ENCODE measurements around the gene NUDT14. TPM values are rescaled to one million over a fixed set of nuclear protein-coding genes. Genes with fewer than 3 reads are reported as not detected.
A peak's percentile ranks its signal among the peaks of the same experiment; 100 is the strongest.

NUDT14 gene
- total RNA-seq, 4 donors from 2014 or later: 6.6 to 47.7 (median 25.7) TPM

DNA sequence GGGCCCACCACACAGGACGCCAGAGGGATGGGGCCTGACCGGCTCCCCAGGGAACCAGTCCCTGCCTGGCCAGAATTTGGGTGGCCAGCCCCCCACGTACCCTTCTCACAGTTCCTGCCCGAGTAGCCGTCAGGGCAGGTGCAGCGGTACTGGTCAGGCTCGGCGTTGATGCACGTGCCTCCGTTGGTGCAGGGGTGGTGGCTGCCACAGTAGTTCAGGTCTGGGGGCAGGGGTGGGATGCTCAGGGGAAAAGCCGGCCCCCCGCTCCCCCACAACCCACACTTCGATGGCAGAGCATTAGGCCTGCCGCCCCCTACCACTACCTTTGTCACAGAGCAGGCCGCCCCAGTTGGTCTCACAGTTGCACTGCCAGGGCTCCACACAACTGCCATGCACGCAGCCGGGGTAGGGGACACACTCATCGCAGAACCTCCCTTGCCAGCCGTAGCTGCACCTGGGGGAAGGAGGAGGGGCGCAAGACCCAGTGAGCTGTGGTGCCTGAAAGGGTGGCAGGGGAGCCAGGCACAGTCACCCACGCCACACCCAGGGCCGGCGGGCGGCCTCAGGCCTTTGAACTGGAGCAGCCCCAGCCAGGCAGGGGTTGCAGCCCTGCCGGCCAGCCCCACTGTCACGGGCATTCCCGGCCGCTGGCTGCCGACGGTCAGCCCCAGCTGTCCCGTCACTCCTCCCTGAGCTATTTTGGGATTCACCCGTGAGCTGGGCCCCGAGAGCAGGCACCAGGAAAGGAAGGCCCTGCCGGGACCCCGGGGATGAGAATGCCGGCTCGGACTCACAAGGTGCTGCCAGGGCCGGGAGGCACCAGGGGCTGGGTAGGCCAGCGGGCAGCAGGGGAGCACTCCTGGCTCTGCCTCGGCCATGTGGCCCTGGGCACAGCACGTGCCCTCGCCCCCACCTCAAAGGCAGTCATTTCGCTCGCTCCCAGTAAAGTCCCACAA, 29.0 kb downstream of the NUDT14 start:
- Histone ChIP-seq H3K36me3 (peaks cover 0 to 10% (median 0%) of the 10 kb centered on the region in 3 donors), H3K4me1 (peaks cover 0 to 25% (median 0%) of the 10 kb centered on the region in 4 donors), H3K4me3 (no peak overlapping the region), H3K27ac (peak overlapping the region in 1 of 4 donors; percentile 9), H3K27me3 (no peaks in the 10 kb centered on the region), H3K9me3 (no peaks in the 10 kb centered on the region)
- TF ChIP-seq CTCF (IDR thresholded peaks at IDR 0.05): no peak
- TF ChIP-seq POLR2A (IDR thresholded peaks at IDR 0.05): no peak
- DNase-seq: no peak

DNA sequence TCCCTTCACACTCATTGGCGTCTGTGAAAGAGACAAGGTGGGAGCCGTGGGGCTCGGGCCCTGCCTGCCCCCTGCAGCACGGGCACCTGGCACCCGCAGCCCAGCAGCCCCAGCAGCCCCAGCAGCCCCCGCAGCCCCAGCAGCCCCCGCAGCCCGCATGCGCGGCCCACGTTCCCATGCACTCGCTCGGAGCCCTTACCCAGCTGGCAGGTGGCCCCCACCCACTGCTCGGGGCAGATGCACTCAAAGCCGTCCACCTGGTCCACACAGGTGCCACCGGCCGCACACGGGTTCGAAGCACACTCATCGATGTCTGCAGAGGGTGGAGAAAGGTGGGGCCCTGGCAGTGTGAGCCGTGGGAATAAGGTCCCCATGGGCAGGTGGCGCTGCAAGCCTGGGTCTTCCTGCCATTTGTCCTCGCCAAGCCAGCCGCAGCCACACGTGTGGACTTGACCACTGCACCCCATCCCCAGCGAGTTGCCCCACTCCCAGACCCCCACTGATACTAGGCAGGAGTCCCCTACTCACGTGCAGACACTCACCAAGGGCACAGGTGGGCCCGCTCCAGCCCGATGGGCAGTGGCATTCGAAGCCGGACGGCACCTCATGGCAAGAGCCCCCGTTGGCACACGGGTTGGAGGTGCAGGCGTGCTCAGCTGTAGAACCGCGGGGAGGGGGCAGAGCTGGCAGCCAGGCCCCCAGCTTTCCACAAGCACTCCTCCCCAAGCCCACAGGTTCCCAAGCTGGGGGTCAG, 29.9 kb downstream of the NUDT14 start:
- no peak overlapping the region for H3K27ac ChIP-seq
- H3K36me3 ChIP-seq: peaks cover 0 to 16% (median 0%) of the 10 kb centered on the region in 3 donors
- no peak overlapping the region for H3K4me3 ChIP-seq
- no peaks in the 10 kb centered on the region for H3K27me3 ChIP-seq
- DNase-seq: no peak
- no peaks in the 10 kb centered on the region for H3K9me3 ChIP-seq
- H3K4me1 ChIP-seq: peaks cover 0 to 23% (median 0%) of the 10 kb centered on the region in 4 donors
- TF ChIP-seq CTCF (IDR thresholded peaks at IDR 0.05): no peak
- TF ChIP-seq POLR2A (IDR thresholded peaks at IDR 0.05): no peak

GRCh38 chr14:105150368-105151083, 30.6 kb downstream of the NUDT14 start:
- no peaks in the 10 kb centered on the region for H3K9me3 ChIP-seq
- H3K27me3 ChIP-seq: no peaks in the 10 kb centered on the region
- no peak for TF ChIP-seq CTCF (IDR thresholded peaks at IDR 0.05)
- no peak for TF ChIP-seq POLR2A (IDR thresholded peaks at IDR 0.05)
- H3K4me3 ChIP-seq: no peak overlapping the region
- peaks cover 0 to 16% (median 0%) of the 10 kb centered on the region in 4 donors for H3K4me1 ChIP-seq
- H3K36me3 ChIP-seq: peaks cover 0 to 16% (median 0%) of the 10 kb centered on the region in 3 donors
- DNase-seq: peak in 1 of 3 donors; percentile 37
- H3K27ac ChIP-seq: no peak overlapping the region

DNA sequence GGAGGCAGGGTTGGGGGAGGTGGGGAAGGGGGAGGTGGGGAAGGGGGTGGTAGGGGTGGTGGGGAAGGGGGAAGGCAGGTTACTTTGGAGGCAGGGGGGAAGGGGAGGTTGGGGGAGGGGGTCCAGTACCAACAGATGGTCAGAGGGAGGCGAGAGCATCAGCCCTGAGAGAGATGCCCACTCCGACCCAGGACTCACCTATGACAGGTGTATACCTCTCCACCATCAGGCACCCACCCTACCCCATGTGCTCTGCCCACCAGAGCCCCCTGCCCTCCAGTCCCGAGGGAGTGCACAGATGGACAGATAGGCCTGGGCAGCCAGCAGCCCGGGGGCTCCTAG, 31.1 kb downstream of the NUDT14 start:
- H3K4me3 ChIP-seq: no peak overlapping the region
- TF ChIP-seq POLR2A (IDR thresholded peaks at IDR 0.05) (no peak), CTCF (IDR thresholded peaks at IDR 0.05) (no peak)
- H3K27ac ChIP-seq: no peak overlapping the region
- H3K4me1 ChIP-seq: peaks cover 0 to 10% (median 0%) of the 10 kb centered on the region in 4 donors
- no peak for DNase-seq
- no peaks in the 10 kb centered on the region for H3K27me3 ChIP-seq
- H3K9me3 ChIP-seq: no peaks in the 10 kb centered on the region
- peaks cover 0 to 16% (median 0%) of the 10 kb centered on the region in 3 donors for H3K36me3 ChIP-seq

- Histone ChIP-seq H3K27me3 (no peaks in the 10 kb centered on the region), H3K27ac (no peak overlapping the region), H3K4me3 (no peak overlapping the region), H3K36me3 (peaks cover 0 to 16% (median 0%) of the 10 kb centered on the region in 3 donors), H3K9me3 (no peaks in the 10 kb centered on the region), H3K4me1 (peaks cover 0 to 9% (median 0%) of the 10 kb centered on the region in 4 donors)
- DNase-seq: peak in 1 of 3 donors; percentile 20
- TF ChIP-seq POLR2A (IDR thresholded peaks at IDR 0.05) (no peak), CTCF (IDR thresholded peaks at IDR 0.05) (no peak)
These were observed 31.8 kb downstream of the NUDT14 start for GRCh38 chr14:105149146-105149781.

All from Peyer's patch (tissue), 4 donors.